Caco-2 (cell line): ENCODE measurements around the gene SESN1. TPM values are rescaled to one million over a fixed set of nuclear protein-coding genes. Genes with fewer than 3 reads are reported as not detected.

Experiments used
- BruUV-seq: library from RNA; stranded (reverse); fragments of 400-500 nt; replicated peaks from 2 replicates; lab custom pipeline; 2021; lab: Mats Ljungman, UMichigan
- CTCF ChIA-PET: fragments of 300-600 bp; sonication (Branson Sonifier 250); formaldehyde crosslinking; loops from one replicate; lab custom pipeline; 2022; ENCODE audit warnings: antibody characterized with exemption; lab: Charles Lee
- POLR2A ChIA-PET: fragments of 300-600 bp; sonication (Branson Sonifier 250); formaldehyde crosslinking; loops from one replicate; lab custom pipeline; 2022; ENCODE audit warnings: antibody characterized with exemption; lab: Charles Lee
- DNase-seq, 2 experiments: peaks; one replicate each; pipeline versions ENCODE4 v3.0.0 to v3.0.0-alpha.2; 2020 to 2022
- H3K27me3 ChIP-seq: replicated peaks from 2 replicates; pipeline ENCODE4 v1.6.0; 2011; ENCODE audit warnings: low read length; ENCODE audit not compliant: control insufficient read depth, insufficient read depth
- H3K36me3 ChIP-seq: 2 replicates; pipeline ENCODE4 v1.5.1; 2011; ENCODE audit warnings: low read length; ENCODE audit not compliant: control insufficient read depth, insufficient read depth
- H3K4me1 ChIP-seq: fragments of 250-450 bp; sonication (Bioruptor Pico); 2 replicates; pipeline ENCODE4 v1.5.1; 2020; ENCODE audit warnings: mild to moderate bottlenecking
- H3K4me3 ChIP-seq: 2 replicates; pipeline ENCODE4 v1.5.1; 2011; ENCODE audit warnings: low read depth, mild to moderate bottlenecking, control low read depth, low read length
- H3K9me3 ChIP-seq: fragments of 250-450 bp; sonication (Bioruptor Pico); 2 replicates; pipeline ENCODE4 v1.5.1; 2020; ENCODE audit warnings: mild to moderate bottlenecking, moderate library complexity
- H3K27ac Mint-ChIP-seq: one replicate; pipeline ENCODE4 v1.8.0; 2022; ENCODE audit warnings: mixed read lengths; ENCODE audit not compliant: unreplicated experiment
- H3K27me3 Mint-ChIP-seq: one replicate; pipeline ENCODE4 v1.8.0; 2022; ENCODE audit warnings: mixed read lengths; ENCODE audit not compliant: insufficient read depth, unreplicated experiment
- H3K36me3 Mint-ChIP-seq: one replicate; pipeline ENCODE4 v1.8.0; 2022; ENCODE audit warnings: mild to moderate bottlenecking, mixed read lengths; ENCODE audit not compliant: insufficient read depth, unreplicated experiment
- H3K4me1 Mint-ChIP-seq: one replicate; pipeline ENCODE4 v1.8.0; 2022; ENCODE audit warnings: low read depth, mixed read lengths; ENCODE audit not compliant: unreplicated experiment
- H3K4me3 Mint-ChIP-seq: one replicate; pipeline ENCODE4 v1.8.0; 2022; ENCODE audit warnings: mild to moderate bottlenecking, moderate library complexity, mixed read lengths; ENCODE audit not compliant: unreplicated experiment
- H3K9me3 Mint-ChIP-seq: one replicate; pipeline ENCODE4 v1.8.0; 2022; ENCODE audit warnings: mixed read lengths; ENCODE audit not compliant: unreplicated experiment
- intact Hi-C: fragments of 100-400 bp; cut with micrococcal nuclease; formaldehyde crosslinking; loops from one replicate; pipeline ENCODE4 v1.10.0; 2022; ENCODE audit not compliant: unreplicated experiment
- total RNA-seq: library from RNA; stranded (reverse); gene quantifications from 2 replicates; pipeline ENCODE4 v1.2.3, GENCODE V29; 2022
- TF ChIP-seq, protein P1 (sequence below), 2 experiments: fragments of 200-600 bp in 1 of 2; IDR thresholded peaks; 1 replicate in 1 of 2; 2 replicates in 1 of 2; pipeline versions ENCODE4 v1.5.1 to v1.8.0; 2011 to 2022; ENCODE audit warnings: antibody characterized with exemption in 1 of 2, control low read depth in 1 of 2, inconsistent platforms in 1 of 2, low read depth in 1 of 2, low read length in 1 of 2, mild to moderate bottlenecking in 1 of 2, moderate library complexity in 1 of 2; ENCODE audit not compliant: insufficient read depth in 1 of 2, severe bottlenecking in 1 of 2, unreplicated experiment in 1 of 2

Gene SESN1
- total RNA-seq, 1 experiment from 2014 or later = 21.9 TPM

DNA sequence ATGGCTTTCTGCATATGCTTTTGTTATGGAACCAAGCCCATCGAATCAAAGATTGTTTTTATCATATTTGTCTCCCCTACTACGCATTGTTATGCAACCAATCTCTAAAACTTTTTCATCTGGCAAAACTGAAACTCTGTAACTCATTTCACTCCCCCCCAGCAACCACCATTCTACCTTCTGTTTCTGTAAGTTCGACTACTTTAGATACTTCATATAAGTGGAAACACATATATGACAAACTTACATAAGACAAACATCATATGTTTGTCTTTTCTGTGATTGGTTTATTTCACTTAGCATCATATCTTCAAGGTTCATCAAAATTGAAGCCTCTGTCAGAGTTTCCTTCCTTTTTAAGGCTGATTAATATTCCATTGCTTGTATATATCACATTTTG, 35.4 kb upstream of the SESN1 start:
- ChIA-PET CTCF (no interaction called here), POLR2A (no interaction called here)
- TF ChIP-seq, protein P1, sequence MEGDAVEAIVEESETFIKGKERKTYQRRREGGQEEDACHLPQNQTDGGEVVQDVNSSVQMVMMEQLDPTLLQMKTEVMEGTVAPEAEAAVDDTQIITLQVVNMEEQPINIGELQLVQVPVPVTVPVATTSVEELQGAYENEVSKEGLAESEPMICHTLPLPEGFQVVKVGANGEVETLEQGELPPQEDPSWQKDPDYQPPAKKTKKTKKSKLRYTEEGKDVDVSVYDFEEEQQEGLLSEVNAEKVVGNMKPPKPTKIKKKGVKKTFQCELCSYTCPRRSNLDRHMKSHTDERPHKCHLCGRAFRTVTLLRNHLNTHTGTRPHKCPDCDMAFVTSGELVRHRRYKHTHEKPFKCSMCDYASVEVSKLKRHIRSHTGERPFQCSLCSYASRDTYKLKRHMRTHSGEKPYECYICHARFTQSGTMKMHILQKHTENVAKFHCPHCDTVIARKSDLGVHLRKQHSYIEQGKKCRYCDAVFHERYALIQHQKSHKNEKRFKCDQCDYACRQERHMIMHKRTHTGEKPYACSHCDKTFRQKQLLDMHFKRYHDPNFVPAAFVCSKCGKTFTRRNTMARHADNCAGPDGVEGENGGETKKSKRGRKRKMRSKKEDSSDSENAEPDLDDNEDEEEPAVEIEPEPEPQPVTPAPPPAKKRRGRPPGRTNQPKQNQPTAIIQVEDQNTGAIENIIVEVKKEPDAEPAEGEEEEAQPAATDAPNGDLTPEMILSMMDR (IDR thresholded peaks at IDR 0.05; ENCODE audit: insufficient read depth in 1 of 2, low read depth in 1 of 2, low read length in 1 of 2, severe bottlenecking in 1 of 2, unreplicated experiment in 1 of 2) = no peak
- H3K4me3 ChIP-seq = no peak overlapping the region
- no peaks in the 10 kb centered on the region for H3K27me3 ChIP-seq
- no peak overlapping the region for H3K4me3 Mint-ChIP-seq
- no peaks in the 10 kb centered on the region for H3K36me3 ChIP-seq
- DNase-seq = no peak
- no peak overlapping the region for H3K27ac Mint-ChIP-seq
- H3K4me1 ChIP-seq = no peaks in the 10 kb centered on the region
- intact Hi-C loops = no loop called here
- no peaks in the 10 kb centered on the region for H3K9me3 ChIP-seq
- no peaks in the 10 kb centered on the region for H3K27me3 Mint-ChIP-seq
- no peaks in the 10 kb centered on the region for H3K9me3 Mint-ChIP-seq
- BruUV-seq = no TSS peak
- no peaks in the 10 kb centered on the region for H3K4me1 Mint-ChIP-seq
- H3K36me3 Mint-ChIP-seq = no peaks in the 10 kb centered on the region

DNA sequence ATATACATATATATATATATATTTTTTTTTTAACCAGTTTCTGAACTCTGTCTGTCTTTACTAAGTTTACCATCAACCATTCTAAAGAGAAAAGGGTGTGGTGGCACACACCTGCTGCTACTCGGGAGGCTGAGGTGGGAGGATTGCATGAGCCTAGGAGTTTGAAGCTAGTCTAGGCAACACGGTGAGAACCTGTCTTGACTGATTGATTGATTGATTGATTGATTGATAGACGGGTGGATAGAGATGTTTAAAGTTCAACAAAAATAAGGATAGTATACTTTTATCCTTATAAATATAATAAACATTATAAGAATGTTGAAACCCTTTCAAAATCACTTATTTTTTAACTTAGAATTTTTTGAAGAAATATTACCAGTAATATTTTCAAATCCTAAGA, 30.9 kb upstream of the SESN1 start:
- Histone ChIP-seq H3K4me1 (no peaks in the 10 kb centered on the region), H3K36me3 (no peaks in the 10 kb centered on the region), H3K4me3 (no peak overlapping the region), H3K9me3 (no peaks in the 10 kb centered on the region; the same call in 1 of the 2 replicates), H3K27me3 (no peaks in the 10 kb centered on the region)
- ChIA-PET CTCF (no interaction called here), POLR2A (no interaction called here)
- intact Hi-C loops = no loop called here
- no TSS peak for BruUV-seq
- H3K36me3 Mint-ChIP-seq = no peaks in the 10 kb centered on the region
- TF ChIP-seq, protein P1 (IDR thresholded peaks at IDR 0.05; ENCODE audit: insufficient read depth in 1 of 2, low read depth in 1 of 2, low read length in 1 of 2, severe bottlenecking in 1 of 2, unreplicated experiment in 1 of 2) = no peak
- no peaks in the 10 kb centered on the region for H3K27me3 Mint-ChIP-seq
- no peak overlapping the region for H3K27ac Mint-ChIP-seq
- no peaks in the 10 kb centered on the region for H3K9me3 Mint-ChIP-seq
- peaks cover 4% of the 10 kb centered on the region for H3K4me1 Mint-ChIP-seq
- no peak overlapping the region for H3K4me3 Mint-ChIP-seq
- no peak for DNase-seq

DNA sequence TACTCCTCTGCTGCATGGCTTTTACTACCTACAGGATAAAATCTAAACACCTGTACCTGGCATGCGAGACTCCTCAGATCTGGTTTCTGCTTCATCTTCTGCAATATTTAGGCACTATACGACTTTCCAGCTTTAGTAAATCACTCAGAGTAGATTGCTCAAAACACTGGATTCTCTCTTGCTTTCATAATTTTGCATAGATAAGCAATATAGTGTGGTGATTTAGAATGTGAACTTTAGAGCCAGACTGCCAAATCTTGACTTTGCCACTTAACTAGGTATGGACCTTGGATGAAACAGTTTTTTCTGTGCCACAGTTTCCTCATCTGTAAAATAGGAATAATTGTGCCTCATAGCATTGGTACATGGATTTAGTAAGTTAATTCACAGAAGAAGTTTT, 29.6 kb upstream of the SESN1 start:
- BruUV-seq = no TSS peak
- H3K4me3 Mint-ChIP-seq = no peak overlapping the region
- no peaks in the 10 kb centered on the region; the same call in 1 of the 2 replicates for H3K9me3 ChIP-seq
- no peaks in the 10 kb centered on the region for H3K36me3 ChIP-seq
- H3K4me3 ChIP-seq = no peak overlapping the region
- H3K4me1 ChIP-seq = 0 out of 2 replicates have a peak, but pooled peaks cover 8% of the 10 kb centered on the region
- no peaks in the 10 kb centered on the region for H3K27me3 ChIP-seq
- H3K27me3 Mint-ChIP-seq = no peaks in the 10 kb centered on the region
- POLR2A ChIA-PET = no interaction called here
- CTCF ChIA-PET = no interaction called here
- peaks cover 8% of the 10 kb centered on the region for H3K4me1 Mint-ChIP-seq
- DNase-seq = no peak
- H3K9me3 Mint-ChIP-seq = no peaks in the 10 kb centered on the region
- H3K36me3 Mint-ChIP-seq = no peaks in the 10 kb centered on the region
- intact Hi-C loops = no loop called here
- TF ChIP-seq, protein P1 (IDR thresholded peaks at IDR 0.05; ENCODE audit: insufficient read depth in 1 of 2, low read depth in 1 of 2, low read length in 1 of 2, severe bottlenecking in 1 of 2, unreplicated experiment in 1 of 2) = no peak
- H3K27ac Mint-ChIP-seq = no peak overlapping the region
